Caco-2 (cell line): ENCODE data around the gene SOX30. TPM values are rescaled to one million over a fixed set of nuclear protein-coding genes. Genes with fewer than 3 reads are reported as not detected.
"Not testable (repeated sequence)": the region's sequence is repeated elsewhere in the genome, so short reads cannot be mapped to it uniquely, and the experiment has no call there.

Source experiments
- BruUV-seq: library from RNA; stranded (reverse); fragments of 400-500 nt; replicated peaks from 2 replicates; lab custom pipeline; 2021; lab: Mats Ljungman, UMichigan
- CTCF ChIA-PET: fragments of 300-600 bp; sonication (Branson Sonifier 250); formaldehyde crosslinking; loops from one replicate; lab custom pipeline; 2022; ENCODE audit warnings: antibody characterized with exemption; lab: Charles Lee
- POLR2A ChIA-PET: fragments of 300-600 bp; sonication (Branson Sonifier 250); formaldehyde crosslinking; loops from one replicate; lab custom pipeline; 2022; ENCODE audit warnings: antibody characterized with exemption; lab: Charles Lee
- DNase-seq, 2 experiments: peaks; one replicate each; pipeline versions ENCODE4 v3.0.0 to v3.0.0-alpha.2; 2020 to 2022
- H3K27me3 ChIP-seq: replicated peaks from 2 replicates; pipeline ENCODE4 v1.6.0; 2011; ENCODE audit warnings: low read length; ENCODE audit not compliant: control insufficient read depth, insufficient read depth
- H3K36me3 ChIP-seq: 2 replicates; pipeline ENCODE4 v1.5.1; 2011; ENCODE audit warnings: low read length; ENCODE audit not compliant: control insufficient read depth, insufficient read depth
- H3K4me1 ChIP-seq: fragments of 250-450 bp; sonication (Bioruptor Pico); 2 replicates; pipeline ENCODE4 v1.5.1; 2020; ENCODE audit warnings: mild to moderate bottlenecking
- H3K4me3 ChIP-seq: 2 replicates; pipeline ENCODE4 v1.5.1; 2011; ENCODE audit warnings: low read depth, mild to moderate bottlenecking, control low read depth, low read length
- H3K9me3 ChIP-seq: fragments of 250-450 bp; sonication (Bioruptor Pico); 2 replicates; pipeline ENCODE4 v1.5.1; 2020; ENCODE audit warnings: mild to moderate bottlenecking, moderate library complexity
- H3K27ac Mint-ChIP-seq: one replicate; pipeline ENCODE4 v1.8.0; 2022; ENCODE audit warnings: mixed read lengths; ENCODE audit not compliant: unreplicated experiment
- H3K27me3 Mint-ChIP-seq: one replicate; pipeline ENCODE4 v1.8.0; 2022; ENCODE audit warnings: mixed read lengths; ENCODE audit not compliant: insufficient read depth, unreplicated experiment
- H3K36me3 Mint-ChIP-seq: one replicate; pipeline ENCODE4 v1.8.0; 2022; ENCODE audit warnings: mild to moderate bottlenecking, mixed read lengths; ENCODE audit not compliant: insufficient read depth, unreplicated experiment
- H3K4me1 Mint-ChIP-seq: one replicate; pipeline ENCODE4 v1.8.0; 2022; ENCODE audit warnings: low read depth, mixed read lengths; ENCODE audit not compliant: unreplicated experiment
- H3K4me3 Mint-ChIP-seq: one replicate; pipeline ENCODE4 v1.8.0; 2022; ENCODE audit warnings: mild to moderate bottlenecking, moderate library complexity, mixed read lengths; ENCODE audit not compliant: unreplicated experiment
- H3K9me3 Mint-ChIP-seq: one replicate; pipeline ENCODE4 v1.8.0; 2022; ENCODE audit warnings: mixed read lengths; ENCODE audit not compliant: unreplicated experiment
- intact Hi-C: fragments of 100-400 bp; cut with micrococcal nuclease; formaldehyde crosslinking; loops from one replicate; pipeline ENCODE4 v1.10.0; 2022; ENCODE audit not compliant: unreplicated experiment
- total RNA-seq: library from RNA; stranded (reverse); gene quantifications from 2 replicates; pipeline ENCODE4 v1.2.3, GENCODE V29; 2022
- TF ChIP-seq, protein P1 (sequence below), 2 experiments: fragments of 200-600 bp in 1 of 2; IDR thresholded peaks; 1 replicate in 1 of 2; 2 replicates in 1 of 2; pipeline versions ENCODE4 v1.5.1 to v1.8.0; 2011 to 2022; ENCODE audit warnings: antibody characterized with exemption in 1 of 2, control low read depth in 1 of 2, inconsistent platforms in 1 of 2, low read depth in 1 of 2, low read length in 1 of 2, mild to moderate bottlenecking in 1 of 2, moderate library complexity in 1 of 2; ENCODE audit not compliant: insufficient read depth in 1 of 2, severe bottlenecking in 1 of 2, unreplicated experiment in 1 of 2

SOX30 gene
- total RNA-seq, 1 experiment from 2014 or later, result 2.9 TPM

GRCh38 chr5:157679801-157680200, 27.6 kb upstream of the SOX30 start:
- no peaks in the 10 kb centered on the region for H3K27me3 ChIP-seq
- DNase-seq, result no peak
- intact Hi-C loops, result no loop called here
- BruUV-seq, result no TSS peak
- H3K4me3 ChIP-seq, result no peak overlapping the region
- Mint-ChIP-seq H3K27ac (no peak overlapping the region), H3K4me3 (no peak overlapping the region), H3K36me3 (no peaks in the 10 kb centered on the region), H3K9me3 (no peaks in the 10 kb centered on the region), H3K4me1 (peaks cover 7% of the 10 kb centered on the region), H3K27me3 (no peaks in the 10 kb centered on the region)
- H3K4me1 ChIP-seq, result no peaks in the 10 kb centered on the region
- no peaks in the 10 kb centered on the region for H3K36me3 ChIP-seq
- ChIA-PET POLR2A (no interaction called here), CTCF (no interaction called here)
- no peaks in the 10 kb centered on the region for H3K9me3 ChIP-seq
- TF ChIP-seq, protein P1, sequence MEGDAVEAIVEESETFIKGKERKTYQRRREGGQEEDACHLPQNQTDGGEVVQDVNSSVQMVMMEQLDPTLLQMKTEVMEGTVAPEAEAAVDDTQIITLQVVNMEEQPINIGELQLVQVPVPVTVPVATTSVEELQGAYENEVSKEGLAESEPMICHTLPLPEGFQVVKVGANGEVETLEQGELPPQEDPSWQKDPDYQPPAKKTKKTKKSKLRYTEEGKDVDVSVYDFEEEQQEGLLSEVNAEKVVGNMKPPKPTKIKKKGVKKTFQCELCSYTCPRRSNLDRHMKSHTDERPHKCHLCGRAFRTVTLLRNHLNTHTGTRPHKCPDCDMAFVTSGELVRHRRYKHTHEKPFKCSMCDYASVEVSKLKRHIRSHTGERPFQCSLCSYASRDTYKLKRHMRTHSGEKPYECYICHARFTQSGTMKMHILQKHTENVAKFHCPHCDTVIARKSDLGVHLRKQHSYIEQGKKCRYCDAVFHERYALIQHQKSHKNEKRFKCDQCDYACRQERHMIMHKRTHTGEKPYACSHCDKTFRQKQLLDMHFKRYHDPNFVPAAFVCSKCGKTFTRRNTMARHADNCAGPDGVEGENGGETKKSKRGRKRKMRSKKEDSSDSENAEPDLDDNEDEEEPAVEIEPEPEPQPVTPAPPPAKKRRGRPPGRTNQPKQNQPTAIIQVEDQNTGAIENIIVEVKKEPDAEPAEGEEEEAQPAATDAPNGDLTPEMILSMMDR (IDR thresholded peaks at IDR 0.05; ENCODE audit: insufficient read depth in 1 of 2, low read depth in 1 of 2, low read length in 1 of 2, severe bottlenecking in 1 of 2, unreplicated experiment in 1 of 2), result no peak

DNA sequence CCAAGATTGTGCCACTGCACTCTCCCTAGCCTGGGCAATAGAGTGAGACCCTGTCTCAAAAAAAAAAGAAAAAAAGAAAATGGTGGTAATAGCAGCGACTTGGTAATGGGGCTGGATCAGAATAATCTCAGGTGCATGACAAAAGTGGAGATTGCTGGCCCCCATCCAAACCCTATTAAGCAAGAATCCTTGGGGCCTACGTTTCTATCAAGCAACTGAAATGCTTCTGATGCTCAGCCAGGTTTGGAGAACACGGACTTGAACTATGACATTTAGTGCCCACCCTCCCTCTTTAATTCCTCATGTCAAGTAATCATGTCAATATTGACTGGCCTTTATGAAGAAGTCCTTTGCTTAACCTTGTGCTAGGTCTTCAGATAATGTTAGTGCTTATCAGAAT, 25.7 kb upstream of the SOX30 start:
- H3K9me3 Mint-ChIP-seq, result no peaks in the 10 kb centered on the region
- H3K4me1 ChIP-seq, result no peaks in the 10 kb centered on the region
- H3K4me3 Mint-ChIP-seq, result no peak overlapping the region
- intact Hi-C loops, result no loop called here
- CTCF ChIA-PET, result no interaction called here
- POLR2A ChIA-PET, result no interaction called here
- no peaks in the 10 kb centered on the region for H3K9me3 ChIP-seq
- no peaks in the 10 kb centered on the region for H3K36me3 Mint-ChIP-seq
- H3K4me1 Mint-ChIP-seq, result peaks cover 7% of the 10 kb centered on the region
- no peak for DNase-seq
- H3K27ac Mint-ChIP-seq, result no peak overlapping the region
- BruUV-seq, result no TSS peak
- no peaks in the 10 kb centered on the region for H3K36me3 ChIP-seq
- no peaks in the 10 kb centered on the region for H3K27me3 ChIP-seq
- no peaks in the 10 kb centered on the region for H3K27me3 Mint-ChIP-seq
- TF ChIP-seq, protein P1 (IDR thresholded peaks at IDR 0.05; ENCODE audit: insufficient read depth in 1 of 2, low read depth in 1 of 2, low read length in 1 of 2, severe bottlenecking in 1 of 2, unreplicated experiment in 1 of 2), result no peak
- H3K4me3 ChIP-seq, result no peak overlapping the region

DNA sequence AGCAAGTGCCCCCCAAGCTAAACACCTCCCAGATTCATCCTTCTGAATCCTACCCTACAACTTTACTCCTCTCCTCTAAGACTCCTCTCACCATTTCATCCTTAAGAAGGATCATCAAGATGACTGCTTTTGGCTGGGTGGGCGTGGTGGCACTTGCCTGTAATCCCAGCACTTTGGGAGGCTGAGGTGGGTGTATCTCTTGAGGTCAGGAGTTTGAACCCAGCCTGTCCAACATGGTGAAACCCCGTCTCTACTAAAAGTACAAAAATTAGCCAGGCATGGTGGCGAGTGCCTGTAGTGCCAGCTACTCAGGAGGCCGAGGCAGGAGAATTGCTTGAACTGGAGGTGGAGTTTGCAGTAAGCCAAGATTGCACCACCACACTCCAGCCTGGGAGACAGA, 22.1 kb upstream of the SOX30 start:
- CTCF ChIA-PET, result not testable (repeated sequence)
- H3K4me1 Mint-ChIP-seq, result peaks cover 22% of the 10 kb centered on the region

DNA sequence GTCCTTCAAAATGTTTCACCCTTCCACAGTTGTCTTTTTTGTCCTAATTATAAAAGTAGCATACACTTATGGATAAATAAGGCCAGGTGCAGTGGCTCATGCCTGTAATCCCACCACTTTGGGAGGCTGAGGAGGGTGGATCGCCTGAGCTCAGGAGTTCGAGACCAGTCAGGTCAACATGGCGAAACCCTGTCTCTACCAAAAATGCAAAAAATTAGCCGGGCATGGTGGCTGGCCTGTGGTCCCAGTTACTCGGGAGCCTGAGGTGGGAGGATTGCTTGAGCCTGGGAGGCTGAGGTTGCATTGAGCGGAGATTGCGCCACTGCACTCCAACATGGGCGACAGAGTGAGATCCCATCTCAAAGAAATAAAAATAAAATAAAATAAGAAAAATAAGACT, 20.7 kb upstream of the SOX30 start:
- peaks cover 12% of the 10 kb centered on the region for H3K9me3 ChIP-seq
- H3K4me3 Mint-ChIP-seq, result no peak overlapping the region
- H3K27me3 Mint-ChIP-seq, result no peaks in the 10 kb centered on the region
- H3K4me1 ChIP-seq, result peaks cover 22% of the 10 kb centered on the region
- POLR2A ChIA-PET, result no interaction called here
- H3K4me3 ChIP-seq, result no peak overlapping the region
- TF ChIP-seq, protein P1 (IDR thresholded peaks at IDR 0.05; ENCODE audit: insufficient read depth in 1 of 2, low read depth in 1 of 2, low read length in 1 of 2, severe bottlenecking in 1 of 2, unreplicated experiment in 1 of 2), result no peak
- intact Hi-C loops, result no loop called here
- H3K4me1 Mint-ChIP-seq, result peaks cover 16% of the 10 kb centered on the region
- CTCF ChIA-PET, result no interaction called here
- peaks cover 22% of the 10 kb centered on the region for H3K36me3 Mint-ChIP-seq
- no peak overlapping the region for H3K27ac Mint-ChIP-seq
- no peaks in the 10 kb centered on the region for H3K36me3 ChIP-seq
- DNase-seq, result no peak
- no TSS peak for BruUV-seq
- no peaks in the 10 kb centered on the region for H3K27me3 ChIP-seq
- H3K9me3 Mint-ChIP-seq, result peaks cover 9% of the 10 kb centered on the region

More for the DNA sequence above, 22.1 kb upstream of the SOX30 start:
- H3K27me3 ChIP-seq, H3K27ac Mint-ChIP-seq, POLR2A ChIA-PET, intact Hi-C loops, H3K27me3 Mint-ChIP-seq, H3K36me3 ChIP-seq, H3K9me3 Mint-ChIP-seq, H3K4me3 Mint-ChIP-seq, DNase-seq, H3K4me3 ChIP-seq, BruUV-seq: not testable (repeated sequence)
- peaks cover 12% of the 10 kb centered on the region for H3K9me3 ChIP-seq
- H3K36me3 Mint-ChIP-seq, result peaks cover 22% of the 10 kb centered on the region
- H3K4me1 ChIP-seq, result peaks cover 22% of the 10 kb centered on the region
